ENCODE data around the gene HOXA5.

Gene HOXA5

DNA sequence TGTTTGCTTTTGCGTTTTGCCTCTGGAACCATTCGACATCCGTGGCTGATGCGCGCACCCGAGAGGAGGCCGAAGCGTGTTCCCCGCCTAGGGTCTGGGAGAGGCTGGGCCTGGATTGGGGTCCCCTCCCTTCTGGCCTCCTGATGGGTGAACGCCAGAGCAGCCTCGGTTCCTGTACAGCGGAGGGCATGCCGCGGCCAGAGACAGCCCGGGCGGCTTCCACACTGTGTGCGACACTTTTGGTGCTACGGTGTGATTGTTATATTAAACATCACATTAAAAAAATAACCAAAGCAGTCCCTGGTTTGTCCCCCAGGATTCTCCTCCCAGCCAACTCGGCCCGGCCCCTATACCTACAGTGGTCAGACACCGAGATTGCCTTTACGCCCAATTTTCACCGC lies 16.7 kb upstream of the HOXA5 start:
- no peak for DNase-seq (ENCODE audit: low read depth in 2 of 2)

DNA sequence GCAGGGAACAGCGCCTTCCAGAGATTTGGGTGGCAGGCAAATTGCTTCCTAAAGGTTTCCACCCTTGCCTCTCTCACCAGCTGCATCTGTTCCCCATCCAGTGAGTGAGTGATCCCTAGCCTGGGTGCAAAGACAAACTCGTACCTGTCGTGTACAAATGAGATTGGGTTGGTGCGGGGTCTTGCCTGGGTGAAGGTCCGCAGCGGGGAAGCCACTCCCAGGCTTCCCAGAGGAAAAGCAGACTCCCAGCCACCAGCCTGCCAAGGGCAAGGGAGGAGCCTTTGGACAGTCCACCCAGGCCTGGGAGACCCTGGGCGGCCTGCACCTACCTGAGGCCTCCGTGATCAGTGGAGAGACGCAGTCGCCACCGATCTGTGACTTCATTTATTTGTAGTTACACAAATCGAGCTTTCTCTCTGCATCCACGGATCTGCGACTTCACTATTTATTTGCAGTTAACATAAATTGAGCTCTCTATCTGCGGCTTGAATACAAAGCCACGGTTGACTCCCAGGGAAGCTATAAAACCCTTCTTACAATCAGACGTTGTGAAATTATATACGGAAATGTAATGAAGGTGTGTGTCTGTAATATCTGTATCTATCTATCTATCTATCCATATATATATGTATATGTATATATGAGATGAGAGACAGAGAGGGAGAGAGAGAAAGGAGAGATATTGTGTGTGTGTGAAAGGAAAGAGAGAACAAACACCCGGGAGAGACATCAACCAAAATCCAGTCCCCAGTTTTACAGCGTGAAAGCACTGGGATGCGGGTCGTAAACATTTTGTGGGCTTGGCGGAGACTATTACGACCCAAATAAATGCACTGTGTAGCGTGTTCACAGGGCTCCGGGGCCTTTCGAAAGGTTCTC lies 16.0 kb upstream of the HOXA5 start:
- DNase-seq (ENCODE audit: low read depth in 2 of 2), result no peak

- DNase-seq (ENCODE audit: low read depth in 2 of 2), result no peak
Observed at GRCh38 chr7:27158436-27159265, 15.2 kb upstream of the HOXA5 start.

- DNase-seq (ENCODE audit: low read depth in 2 of 2), result no peak
Observed at GRCh38 chr7:27157702-27158431, 14.4 kb upstream of the HOXA5 start.

GRCh38 chr7:27156916-27157701 lies 13.6 kb upstream of the HOXA5 start:
- DNase-seq (ENCODE audit: low read depth in 2 of 2), result no peak

- DNase-seq (ENCODE audit: low read depth in 2 of 2), result no peak
Observed at GRCh38 chr7:27156508-27156898, 13.0 kb upstream of the HOXA5 start, which contains the start of gene HOXA7. TSS of gene HOXA7 (minus strand) at chr7:27156675. CDS start at chr7:27156545, 130 bp downstream.

DNA sequence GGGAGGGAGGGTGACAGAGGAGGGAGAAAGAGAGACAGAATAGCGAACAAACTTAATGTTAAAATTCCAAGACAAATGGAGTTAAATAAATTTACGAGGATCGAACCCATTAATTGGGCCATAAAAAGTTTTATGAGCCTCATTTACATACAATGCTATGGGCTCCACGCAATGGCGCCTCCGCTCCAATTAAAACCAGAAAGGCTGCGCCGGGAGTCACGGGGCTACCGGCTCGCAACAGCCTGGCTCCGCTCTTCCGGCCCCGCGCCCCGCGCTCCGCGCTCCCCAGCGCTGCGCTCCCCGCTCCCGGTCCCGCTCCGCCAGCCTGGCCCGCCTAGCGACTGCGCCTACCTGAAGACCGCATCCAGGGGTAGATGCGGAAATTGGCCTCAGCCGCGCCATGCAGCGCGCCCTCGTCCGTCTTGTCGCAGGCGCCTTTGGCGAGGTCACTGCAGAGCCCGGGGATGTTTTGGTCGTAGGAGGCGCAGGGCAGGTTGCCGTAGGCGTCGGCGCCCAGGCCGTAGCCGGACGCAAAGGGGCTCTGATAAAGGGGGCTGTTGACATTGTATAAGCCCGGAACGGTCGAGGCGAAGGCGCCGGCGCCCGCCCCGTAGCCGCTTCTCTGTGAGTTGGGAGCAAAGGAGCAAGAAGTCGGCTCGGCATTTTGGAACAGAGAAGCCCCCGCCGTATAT lies 12.5 kb upstream of the HOXA5 start:
- no peak for DNase-seq (ENCODE audit: low read depth in 2 of 2)

DNA sequence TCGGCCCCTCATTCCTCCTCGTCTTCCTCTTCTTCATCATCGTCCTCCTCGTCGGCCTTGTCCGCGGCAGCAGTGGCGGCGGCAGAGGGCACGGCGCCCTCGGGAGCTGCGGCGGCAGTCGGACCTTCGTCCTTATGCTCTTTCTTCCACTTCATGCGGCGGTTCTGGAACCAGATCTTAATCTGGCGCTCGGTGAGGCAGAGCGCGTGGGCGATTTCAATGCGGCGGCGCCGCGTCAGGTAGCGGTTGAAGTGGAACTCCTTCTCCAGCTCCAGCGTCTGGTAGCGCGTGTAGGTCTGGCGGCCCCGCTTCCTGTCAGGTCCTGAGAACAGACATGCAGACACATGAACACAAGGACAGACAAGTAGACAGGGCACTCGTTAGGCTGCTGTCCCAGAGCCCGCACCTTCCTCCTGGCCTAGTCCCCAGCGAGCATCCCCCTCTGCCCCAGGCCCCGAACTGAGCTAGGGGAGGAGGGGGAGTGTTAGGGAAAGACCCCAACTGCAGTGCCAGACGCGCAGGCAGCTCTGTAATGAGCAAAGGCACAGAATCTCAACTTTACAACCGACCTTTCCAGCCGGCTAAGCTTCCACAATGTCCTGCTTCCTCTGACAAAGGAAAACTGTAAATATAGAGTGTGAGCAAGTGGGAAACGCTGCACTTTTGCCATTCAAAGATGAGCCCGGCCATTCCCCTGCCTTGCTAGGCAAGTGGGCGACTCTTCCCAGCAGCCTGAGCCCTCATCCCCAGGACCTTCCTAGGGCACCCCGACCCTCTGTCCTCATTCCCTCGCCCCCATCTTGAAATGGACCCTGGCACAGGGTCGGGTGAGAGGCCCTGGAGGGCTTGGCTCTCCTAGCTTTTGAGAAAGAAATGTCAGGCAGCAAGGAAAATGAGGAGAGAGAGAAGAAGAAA lies 11.7 kb upstream of the HOXA5 start:
- no peak for DNase-seq (ENCODE audit: low read depth in 2 of 2)

DNA sequence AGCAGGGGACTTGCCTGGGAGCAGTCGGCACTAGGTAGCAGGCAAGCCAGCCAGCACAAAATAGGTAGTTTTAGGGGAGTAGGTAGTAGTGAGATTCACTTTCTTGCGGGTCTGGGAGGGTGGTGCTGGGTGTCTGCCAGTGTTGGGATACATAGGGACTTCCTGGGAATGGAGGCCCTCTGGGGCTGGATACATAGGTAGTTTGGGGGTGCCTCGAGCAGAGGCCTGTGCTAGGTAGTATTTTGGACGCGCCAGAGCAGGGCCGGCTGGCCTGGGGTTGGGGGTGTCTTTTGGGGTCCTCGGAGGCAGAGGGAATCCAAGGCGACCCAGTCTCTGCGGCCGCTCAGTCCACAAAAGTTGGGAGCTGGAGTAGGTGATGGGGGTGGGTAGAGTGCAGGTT lies 10.9 kb upstream of the HOXA5 start:
- DNase-seq (ENCODE audit: low read depth in 2 of 2), result no peak

GRCh38 chr7:27153526-27153925 lies 10.0 kb upstream of the HOXA5 start:
- no peak for DNase-seq (ENCODE audit: low read depth in 2 of 2)

DNA sequence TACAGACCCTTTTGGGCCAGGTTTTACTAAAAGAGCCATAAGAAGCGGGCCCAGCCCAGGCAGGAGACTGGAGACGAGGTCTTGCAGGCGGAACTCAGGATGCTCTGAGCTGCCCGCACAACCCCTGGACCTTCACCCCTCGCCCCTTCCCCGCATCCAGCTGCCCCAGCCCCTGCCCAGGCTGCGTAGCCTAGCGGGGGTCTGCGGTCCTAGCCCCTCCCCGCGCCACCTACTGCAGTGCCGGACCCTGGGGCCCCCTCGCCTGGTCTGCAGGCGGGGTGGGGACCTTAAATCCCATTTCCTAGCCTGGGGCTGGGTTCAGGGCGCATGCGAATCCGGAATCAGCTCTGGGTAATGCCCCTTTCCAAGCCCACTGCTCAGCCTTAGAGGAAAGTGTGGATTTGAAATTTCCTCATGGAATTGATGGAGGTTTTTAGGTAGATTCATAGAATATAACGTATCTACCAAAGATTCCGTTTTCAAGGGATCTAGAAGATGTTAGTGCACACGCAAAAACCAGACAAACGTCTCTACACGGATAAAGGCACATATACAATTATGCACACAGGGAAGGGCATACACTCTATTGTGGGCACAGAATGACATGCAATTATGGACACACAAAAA lies 9.4 kb upstream of the HOXA5 start:
- no peak for DNase-seq (ENCODE audit: low read depth in 2 of 2)

GRCh38 chr7:27151931-27152815 lies 8.7 kb upstream of the HOXA5 start, which contains the start of gene HOXA3:
TSS of gene HOXA3 (minus strand) at chr7:27152583. CDS start at chr7:27110640, 41,943 bp downstream.
- DNase-seq (ENCODE audit: low read depth in 2 of 2), result peak; percentile 77 to 78

DNA sequence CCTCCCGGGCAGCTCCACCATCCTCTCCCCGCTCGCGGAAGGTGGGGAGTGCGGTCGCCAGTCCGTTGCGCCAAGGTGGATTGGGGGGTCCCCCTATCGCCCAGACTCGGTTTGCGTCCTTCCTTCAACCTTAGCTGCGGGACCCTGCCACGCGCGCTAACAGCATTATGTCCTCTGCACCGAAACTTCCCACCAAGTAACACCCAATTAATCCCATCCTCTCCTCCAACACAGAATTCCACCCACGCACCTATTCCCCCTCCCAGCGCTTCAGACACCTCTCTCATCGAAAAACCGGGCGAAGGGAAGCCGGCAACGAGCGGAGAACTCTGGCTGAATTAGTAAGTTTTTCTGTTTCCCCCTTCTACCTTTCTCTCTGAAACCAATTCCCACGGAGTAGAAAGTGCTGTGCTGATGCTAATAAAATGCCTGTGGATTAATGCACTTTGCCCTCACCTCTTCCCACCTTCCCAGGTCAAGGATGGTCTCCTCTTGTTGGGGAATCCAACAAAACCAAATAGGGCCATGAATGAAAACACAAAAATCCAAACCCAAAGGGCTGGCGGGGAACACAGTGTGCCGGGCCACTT lies 8.0 kb upstream of the HOXA5 start:
- DNase-seq (ENCODE audit: low read depth in 2 of 2), result no peak

DNA sequence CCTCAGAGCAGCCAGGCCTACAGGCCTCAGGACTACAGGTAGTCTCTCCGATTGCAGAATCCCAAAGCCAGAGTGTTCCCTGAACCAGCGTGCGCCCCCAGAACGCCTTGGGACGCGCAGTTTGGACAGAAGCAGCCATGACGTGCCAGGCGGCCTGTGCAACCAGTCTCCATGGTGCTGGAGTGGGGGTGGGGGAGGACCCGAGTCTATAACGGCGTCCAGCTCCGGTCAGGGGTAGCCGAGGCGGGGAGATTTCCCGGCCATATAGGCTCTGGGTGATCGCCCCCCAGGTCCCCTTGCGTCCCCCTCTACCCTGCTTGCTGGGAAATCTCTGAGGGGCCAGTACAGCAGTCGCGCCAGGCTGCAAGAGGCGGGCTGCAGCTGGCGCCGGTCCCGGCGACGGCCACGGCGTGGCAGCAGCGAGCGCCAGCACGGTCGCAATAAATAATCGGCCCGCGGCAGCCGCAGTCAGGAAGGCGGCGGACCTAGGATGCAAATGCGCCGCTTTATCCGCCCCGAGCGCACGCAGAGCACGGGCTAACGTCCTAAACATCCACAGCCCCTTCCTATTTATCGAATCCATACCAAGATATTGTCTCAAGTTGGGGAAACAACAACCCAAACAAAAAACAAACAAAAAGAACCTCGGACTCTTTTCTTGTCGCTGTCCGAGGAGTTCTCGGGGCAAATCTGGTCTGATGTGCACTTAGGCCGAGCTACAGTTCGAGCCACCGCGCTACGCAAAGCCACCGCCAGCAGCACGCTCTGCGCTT lies 7.3 kb upstream of the HOXA5 start:
- no peak for DNase-seq (ENCODE audit: low read depth in 2 of 2)

DNA sequence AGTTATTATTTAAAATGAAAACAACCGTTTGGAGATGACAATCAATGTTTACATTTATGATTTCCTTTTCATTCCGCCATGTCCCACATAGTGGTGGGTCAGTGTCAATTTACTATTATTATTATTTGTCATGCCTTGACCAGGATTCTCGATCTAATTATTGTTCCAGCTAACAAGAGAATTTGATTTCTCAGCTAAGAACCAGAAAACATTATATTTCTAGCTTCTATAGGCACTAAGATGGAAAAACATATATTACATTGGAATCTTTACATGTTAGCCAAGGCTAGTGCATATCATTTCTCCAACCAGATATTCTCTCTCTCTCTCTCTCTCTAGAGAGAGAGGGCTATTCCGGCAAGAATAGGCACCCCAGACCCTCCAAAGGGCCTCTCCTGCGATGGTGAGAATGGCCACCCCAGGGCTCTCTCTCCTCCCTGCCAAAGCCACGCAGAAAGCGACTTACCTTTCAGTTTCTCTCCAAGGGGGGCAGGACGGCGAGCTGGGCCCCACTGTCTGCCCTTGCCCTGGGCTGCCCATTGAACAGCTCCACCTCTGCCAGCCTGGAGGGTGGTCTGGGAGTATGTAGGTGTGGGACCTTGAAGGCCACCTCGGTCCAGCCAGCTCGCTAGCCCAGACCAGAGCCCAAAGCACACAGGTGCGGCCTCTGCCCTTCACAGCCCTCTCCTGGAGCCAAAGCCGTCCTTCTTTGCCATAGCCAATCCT lies 6.5 kb upstream of the HOXA5 start:
- no peak for DNase-seq (ENCODE audit: low read depth in 2 of 2)

All from fibroblast of skin of left quadriceps (primary cell).